OCI-LY3 (cell line): ENCODE measurements around the gene ADM.

Experiments used
- H2AFZ ChIP-seq: fragments of 200-600, 300-600 bp; shearing (Covaris generic); 2 replicates; pipeline ENCODE4 v1.6.0; 2014; ENCODE audit warnings: antibody characterized with exemption, low read depth, low read length
- H3K27ac ChIP-seq: fragments of 200-600, 300-600 bp; sonication (generic); 2 replicates; pipeline ENCODE4 v1.5.1; 2014; ENCODE audit warnings: mild to moderate bottlenecking, low read length, moderate library complexity, mixed read lengths
- H3K27me3 ChIP-seq: fragments of 200-600, 300-600 bp; sonication (generic); 2 replicates; pipeline ENCODE4 v1.6.1; 2014; ENCODE audit warnings: low read depth, low read length, mixed read lengths
- H3K36me3 ChIP-seq: fragments of 200-600, 300-600 bp; sonication (generic); replicated peaks from 2 replicates; pipeline ENCODE3; 2014; ENCODE audit warnings: low read depth, low read length, mixed read lengths
- H3K4me1 ChIP-seq: fragments of 300-600, 200-600 bp; sonication (generic); 2 replicates; pipeline ENCODE4 v1.6.1; 2014; ENCODE audit warnings: low read length, mixed read lengths
- H3K4me2 ChIP-seq: fragments of 200-600, 300-600 bp; sonication (generic); 2 replicates; pipeline ENCODE4 v1.6.1; 2014; ENCODE audit warnings: low read length, mixed read lengths
- H3K4me3 ChIP-seq: fragments of 300-600, 200-600 bp; sonication (generic); 2 replicates; pipeline ENCODE4 v1.5.1; 2014; ENCODE audit warnings: antibody characterized with exemption, mild to moderate bottlenecking, low read length, moderate library complexity
- H3K79me2 ChIP-seq: fragments of 300-600, 200-600 bp; shearing (Covaris generic); 2 replicates; pipeline ENCODE4 v1.6.1; 2014; ENCODE audit warnings: mild to moderate bottlenecking, low read length, mixed read lengths
- H3K9ac ChIP-seq: fragments of 300-600, 200-600 bp; shearing (Covaris generic); 2 replicates; pipeline ENCODE4 v1.6.0; 2014; ENCODE audit warnings: mild to moderate bottlenecking, low read length, moderate library complexity
- H3K9me3 ChIP-seq: fragments of 200-600, 300-600 bp; shearing (Covaris generic); 2 replicates; pipeline ENCODE4 v1.6.1; 2014; ENCODE audit warnings: low read length, mixed read lengths; ENCODE audit not compliant: insufficient read depth
- H4K20me1 ChIP-seq: fragments of 200-600, 300-600 bp; sonication (generic); 2 replicates; pipeline ENCODE4 v1.6.1; 2016; ENCODE audit warnings: low read length, mixed read lengths; ENCODE audit not compliant: insufficient read depth
- CTCF ChIP-seq: fragments of 200-600, 300-600 bp; sonication (generic); IDR thresholded peaks from 2 replicates; pipeline ENCODE4 v1.5.1; 2014; ENCODE audit warnings: antibody characterized with exemption, low read length, low read depth
- EZH2phosphoT487 ChIP-seq: fragments of 200-600 bp; shearing (Covaris generic); IDR thresholded peaks from 2 replicates; pipeline ENCODE4 v1.6.1; 2018; ENCODE audit warnings: antibody characterized with exemption, mixed run types, low read depth

ADM gene

GRCh38 chr11:10317151-10317755 is 12.4 kb downstream of the ADM start:
- H3K9me3 ChIP-seq = no peaks in the 10 kb centered on the region; the same call in 1 of the 2 replicates
- peaks cover 52% of the 10 kb centered on the region for H3K4me1 ChIP-seq
- TF ChIP-seq CTCF (no peak), EZH2phosphoT487 (no peak)
- H2AFZ ChIP-seq = 0 out of 2 replicates have a peak overlapping the region, but pooled peaks have one; percentile 4
- peaks cover 2% of the 10 kb centered on the region for H3K36me3 ChIP-seq
- H3K27ac ChIP-seq = peak overlapping the region; percentile 83
- peaks cover 2% of the 10 kb centered on the region; the same call in 1 of the 2 replicates for H3K27me3 ChIP-seq
- peak overlapping the region; percentile 63 for H3K4me2 ChIP-seq
- H4K20me1 ChIP-seq = no peaks in the 10 kb centered on the region
- H3K79me2 ChIP-seq = no peaks in the 10 kb centered on the region
- peak overlapping the region; percentile 29; the same call in 1 of the 2 replicates for H3K9ac ChIP-seq
- H3K4me3 ChIP-seq = peak overlapping the region; percentile 44; the same call in 1 of the 2 replicates

- H2AFZ ChIP-seq = peak overlapping the region; percentile 37; the same call in 1 of the 2 replicates
- TF ChIP-seq CTCF (no peak), EZH2phosphoT487 (no peak)
- H3K79me2 ChIP-seq = no peaks in the 10 kb centered on the region
- H3K9me3 ChIP-seq = no peaks in the 10 kb centered on the region; the same call in 1 of the 2 replicates
- peak overlapping the region; percentile 44; the same call in 1 of the 2 replicates for H3K4me3 ChIP-seq
- no peaks in the 10 kb centered on the region for H3K36me3 ChIP-seq
- H3K27me3 ChIP-seq = no peaks in the 10 kb centered on the region
- peak overlapping the region; percentile 83 for H3K27ac ChIP-seq
- peaks cover 59% of the 10 kb centered on the region for H3K4me1 ChIP-seq
- peak overlapping the region; percentile 63 for H3K4me2 ChIP-seq
- no peaks in the 10 kb centered on the region for H4K20me1 ChIP-seq
- H3K9ac ChIP-seq = peak overlapping the region; percentile 29
These were observed 13.1 kb downstream of the ADM start for GRCh38 chr11:10317776-10318526.

GRCh38 chr11:10318527-10318802 is 13.6 kb downstream of the ADM start:
- peaks cover 62% of the 10 kb centered on the region for H3K4me1 ChIP-seq
- no peaks in the 10 kb centered on the region for H4K20me1 ChIP-seq
- no peaks in the 10 kb centered on the region for H3K36me3 ChIP-seq
- H3K4me3 ChIP-seq = peak overlapping the region; percentile 44; the same call in 1 of the 2 replicates
- H3K27ac ChIP-seq = peak overlapping the region; percentile 83
- H3K79me2 ChIP-seq = no peaks in the 10 kb centered on the region
- H2AFZ ChIP-seq = no peak overlapping the region
- peak overlapping the region; percentile 63 for H3K4me2 ChIP-seq
- no peaks in the 10 kb centered on the region; the same call in 1 of the 2 replicates for H3K9me3 ChIP-seq
- no peak for TF ChIP-seq EZH2phosphoT487
- TF ChIP-seq CTCF = no peak
- H3K9ac ChIP-seq = peak overlapping the region; percentile 29
- peaks cover 3% of the 10 kb centered on the region for H3K27me3 ChIP-seq
